HG03159 (cell line): ENCODE measurements around the gene CASTOR1.

Experiments
- ATAC-seq: cut with Tn5 transposase; IDR thresholded peaks from one replicate; pipeline ENCODE4 v1.9.1; 2021; ENCODE audit warnings: mild to moderate bottlenecking, moderate library complexity; ENCODE audit not compliant: unreplicated experiment

The CASTOR1 gene

DNA sequence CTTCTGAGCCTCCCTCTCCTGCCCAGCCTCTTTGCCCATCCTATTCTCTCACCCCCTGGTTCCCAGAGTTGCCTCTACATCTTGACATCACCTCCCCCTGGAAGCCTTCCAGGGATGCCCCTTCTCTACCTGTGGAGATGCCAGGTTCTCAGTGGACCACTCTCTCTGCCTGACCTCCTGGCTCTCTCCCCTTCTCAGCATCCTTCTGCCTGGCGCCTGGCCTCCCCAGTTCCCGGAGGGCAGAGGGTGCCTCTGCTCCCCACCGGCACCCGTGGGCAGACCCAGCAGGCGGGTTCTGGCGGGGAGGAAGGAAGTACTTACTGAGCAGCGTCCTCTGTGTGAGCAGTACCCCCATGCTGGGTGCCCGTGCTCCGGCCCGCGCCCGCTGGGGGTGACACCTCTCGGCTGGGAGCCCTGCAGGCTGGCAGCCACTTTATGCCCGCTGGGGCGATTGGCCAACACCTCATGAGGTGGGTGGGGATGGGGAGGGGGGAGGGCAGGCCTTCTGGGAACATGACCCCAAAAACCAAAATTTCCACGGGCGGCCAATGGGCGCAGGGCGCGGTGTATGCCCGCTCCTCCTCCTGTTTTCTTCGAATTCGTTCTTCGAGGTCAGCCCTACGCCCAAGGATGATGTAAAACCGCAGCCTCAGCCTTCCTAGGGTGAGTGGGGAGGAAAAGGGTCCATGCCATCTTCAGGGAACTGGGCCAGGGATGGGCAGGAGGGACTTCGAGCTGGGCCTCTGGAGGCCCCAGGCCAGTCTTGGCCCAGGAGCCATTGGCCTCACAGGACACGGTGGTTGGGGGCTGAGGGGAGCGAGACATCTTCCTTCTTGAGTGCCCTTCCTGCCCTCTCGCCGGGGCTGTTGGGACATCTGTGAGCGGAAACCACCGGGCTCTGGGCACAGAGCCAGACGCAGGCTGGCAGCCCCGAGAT is 22.6 kb downstream of the CASTOR1 start, which contains the start of gene OSM:
Gene OSM (minus strand): TSS at position 407 of the 937 bp plus-strand sequence. CDS start 52 bp downstream, at position 355.
- ATAC-seq, result no peak

- peak; percentile 67 for ATAC-seq
These were observed 23.4 kb downstream of the CASTOR1 start for GRCh38 chr22:30265823-30266444.

GRCh38 chr22:30265131-30265720 is 24.1 kb downstream of the CASTOR1 start:
- no peak for ATAC-seq

- no peak for ATAC-seq
These were observed 25.4 kb downstream of the CASTOR1 start for GRCh38 chr22:30263883-30264282.

GRCh38 chr22:30262917-30263741 is 26.2 kb downstream of the CASTOR1 start:
- no peak for ATAC-seq

DNA sequence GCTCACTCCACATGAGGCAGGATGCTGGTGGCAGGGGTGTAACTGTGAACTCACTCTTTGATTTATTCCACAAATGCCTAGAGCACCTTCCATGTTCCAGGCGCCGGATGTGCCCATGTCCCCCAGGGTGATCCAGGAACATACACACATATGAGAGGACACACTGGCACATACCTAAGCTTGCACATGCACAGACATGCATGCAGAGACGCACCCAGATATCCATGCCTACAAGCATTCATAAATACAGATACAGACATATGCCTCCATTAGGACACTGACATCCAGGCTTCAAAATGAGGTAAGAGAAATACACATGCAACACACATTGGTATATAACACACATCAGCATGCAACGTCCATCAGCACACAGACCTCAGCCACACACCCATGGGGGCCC is 27.2 kb downstream of the CASTOR1 start:
- no peak for ATAC-seq

DNA sequence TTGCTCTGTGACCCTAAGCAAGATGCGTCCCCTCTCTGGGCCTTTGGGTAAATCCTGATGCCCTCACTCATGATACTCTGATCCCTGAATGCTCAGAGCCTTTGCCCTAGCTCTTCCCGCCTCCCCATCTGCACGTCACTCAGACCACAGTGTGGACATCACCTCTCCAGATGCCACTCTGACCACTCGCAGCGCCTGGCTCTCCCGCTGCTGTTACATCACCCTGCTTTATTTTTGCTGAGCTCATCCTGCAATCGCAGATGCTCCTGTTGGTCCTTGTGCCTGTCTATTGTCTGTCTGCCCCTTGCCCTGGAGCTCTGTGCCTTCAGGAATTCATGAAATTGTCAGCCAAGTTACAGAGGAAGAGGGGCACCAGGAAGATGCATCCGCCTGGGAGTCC is 28.2 kb downstream of the CASTOR1 start:
- no peak for ATAC-seq

DNA sequence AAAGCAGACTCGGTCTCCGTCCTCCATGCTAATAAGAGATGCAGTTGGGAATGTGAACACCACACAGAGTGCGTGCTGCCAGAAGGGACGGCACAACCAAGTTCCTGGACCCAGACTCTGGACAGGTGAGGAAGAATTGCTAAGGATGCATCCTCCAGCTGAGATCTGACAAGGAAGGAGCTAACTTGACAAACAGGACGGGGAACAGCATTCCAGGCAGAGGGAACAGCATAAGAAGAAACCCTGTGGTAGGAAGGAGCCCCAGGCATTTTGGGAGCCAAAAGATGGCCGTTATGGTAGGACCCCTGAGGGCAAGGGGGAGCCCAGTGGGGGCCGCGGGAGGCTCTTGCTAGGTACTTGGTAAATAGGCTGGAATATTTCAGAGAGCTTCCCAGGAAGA is 28.6 kb downstream of the CASTOR1 start:
- no peak for ATAC-seq

DNA sequence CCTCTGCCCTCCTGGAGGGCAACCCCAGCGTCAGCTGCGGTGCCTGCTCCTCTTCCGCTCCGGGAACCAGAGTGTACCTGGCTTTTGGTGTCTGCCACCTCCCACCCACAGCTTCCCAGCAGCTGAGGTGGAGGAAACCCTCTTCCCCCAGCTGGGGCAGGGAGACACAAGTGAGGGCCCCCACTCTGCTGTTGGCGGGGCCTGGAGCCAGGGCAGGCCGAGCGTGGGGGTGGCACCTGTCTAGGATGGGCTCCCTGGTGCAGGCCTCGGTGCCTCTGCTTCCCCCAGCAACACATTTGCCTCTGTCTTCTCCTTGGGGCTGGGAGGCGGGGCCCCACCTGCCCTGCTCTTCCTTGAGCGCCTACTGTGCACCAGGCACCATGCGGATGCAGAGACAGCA is 29.0 kb downstream of the CASTOR1 start:
- no peak for ATAC-seq

- ATAC-seq, result no peak
These were observed 35.0 kb downstream of the CASTOR1 start for GRCh38 chr22:30254314-30254713.

GRCh38 chr22:30253205-30253852 is 36.0 kb downstream of the CASTOR1 start:
- no peak for ATAC-seq

GRCh38 chr22:30252411-30253204 is 36.7 kb downstream of the CASTOR1 start:
- no peak for ATAC-seq

DNA sequence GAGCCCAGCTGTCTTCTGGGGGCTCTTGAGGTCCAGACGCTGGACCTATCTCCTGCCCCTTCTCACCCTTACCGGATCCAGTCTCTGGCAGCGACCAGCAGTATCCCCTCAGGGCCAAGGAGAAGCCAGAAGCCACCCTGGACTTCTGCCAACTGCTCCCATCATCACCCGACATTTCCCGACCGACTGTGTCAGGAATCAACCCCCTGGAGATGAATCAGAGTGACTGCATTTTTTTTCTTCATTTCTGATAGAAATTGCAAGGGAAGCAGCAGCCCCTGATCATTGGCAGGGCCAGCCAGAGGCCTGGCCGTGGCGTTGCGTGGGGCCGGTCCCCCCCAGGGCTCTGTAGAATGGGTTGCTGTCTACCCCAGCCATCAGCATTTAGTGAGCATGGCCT is 37.6 kb downstream of the CASTOR1 start:
- ATAC-seq, result no peak

GRCh38 chr22:30250661-30251267 is 38.5 kb downstream of the CASTOR1 start:
- ATAC-seq, result no peak

DNA sequence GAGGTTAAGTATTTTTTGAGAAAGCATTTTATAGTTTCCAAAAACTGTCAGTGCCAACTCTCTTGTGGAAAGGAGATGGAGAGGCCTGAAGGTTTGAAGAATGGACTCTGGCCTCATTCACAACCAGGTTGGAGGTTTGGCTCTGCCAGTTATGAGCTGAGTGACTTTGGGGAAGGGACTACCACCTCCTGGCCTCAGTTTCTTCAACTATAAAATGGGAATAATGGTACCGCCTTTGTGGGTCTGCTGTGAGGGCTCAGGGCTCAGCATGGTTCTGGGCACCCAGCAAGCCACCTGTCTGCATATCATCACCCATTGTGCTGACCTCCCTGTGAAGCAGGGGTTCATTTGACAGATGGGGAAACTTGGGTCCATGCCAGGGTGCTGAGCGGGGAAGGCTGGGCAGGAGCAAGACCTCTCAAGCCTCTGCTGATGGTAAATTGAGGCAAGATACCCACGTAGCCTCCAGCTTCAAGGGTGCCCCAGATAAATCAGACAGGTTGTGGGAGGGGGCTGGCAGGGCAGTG is 39.2 kb downstream of the CASTOR1 start:
- no peak for ATAC-seq

DNA sequence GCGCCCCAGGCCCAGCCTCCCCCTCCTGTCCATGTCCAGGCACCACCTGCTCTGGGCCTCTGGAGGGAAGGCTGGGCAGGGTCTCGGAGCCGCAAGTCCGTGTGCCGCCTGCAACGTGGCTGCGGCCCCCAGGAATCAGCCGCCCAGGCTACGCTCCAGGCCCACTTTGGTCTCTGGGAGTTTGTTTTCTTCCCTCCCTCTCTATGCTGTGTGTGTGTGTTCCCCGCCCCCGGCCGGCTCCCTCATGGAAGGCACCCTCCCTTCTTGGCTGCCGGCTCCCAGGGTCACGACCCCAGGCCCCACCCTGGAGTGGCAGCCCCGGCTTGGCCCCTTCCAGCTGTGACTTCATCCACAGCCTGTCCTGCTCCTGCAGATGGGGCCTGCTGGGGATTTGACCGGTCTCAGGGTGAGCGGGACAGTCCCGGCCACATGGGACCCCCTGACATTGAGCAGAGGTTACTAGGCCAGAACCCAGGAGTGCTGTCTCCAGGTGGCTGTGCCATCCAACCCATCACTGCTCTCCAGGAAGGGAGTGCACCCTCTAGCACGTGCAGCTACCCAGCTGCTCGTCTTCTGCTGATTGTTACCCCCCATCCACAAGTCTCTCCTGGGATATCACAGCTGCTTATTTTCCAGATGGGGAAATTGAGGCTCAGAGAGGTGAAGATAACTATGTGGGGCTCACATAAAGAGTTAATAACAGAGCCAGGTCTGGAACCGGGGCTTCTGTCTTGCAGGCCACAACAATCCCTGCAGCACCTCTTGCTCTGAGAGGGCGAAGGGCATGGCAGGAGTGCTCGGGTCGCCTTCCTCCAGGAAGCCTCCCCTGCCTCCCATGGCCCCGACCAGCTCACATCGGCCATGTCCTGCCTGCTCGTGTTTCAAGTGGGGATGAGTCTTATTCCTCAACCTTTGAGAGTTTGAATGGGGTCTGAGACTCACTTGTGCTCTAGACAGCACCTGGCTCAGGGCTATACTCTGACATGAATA is 40.0 kb downstream of the CASTOR1 start:
- ATAC-seq, result no peak

GRCh38 chr22:30248484-30248883 is 40.8 kb downstream of the CASTOR1 start:
- ATAC-seq, result no peak

- no peak for ATAC-seq
These were observed 41.3 kb downstream of the CASTOR1 start for GRCh38 chr22:30247974-30248373.
